ENCODE measurements around the gene EIF6.

GRCh38 chr20:35299780-35300179, 15.2 kb upstream of the EIF6 start:
- TF ChIP-seq POLR2A (IDR thresholded peaks at IDR 0.05; ENCODE audit: low read depth, low read length), result no peak
- TF ChIP-seq TAF1 (IDR thresholded peaks at IDR 0.05; ENCODE audit: borderline replicate concordance, low read depth, low read length), result no peak

All from GM12892 (cell line).